GM12878 (cell line): Measurements from ENCODE around the gene PLP2. TPM values are rescaled to one million over a fixed set of nuclear protein-coding genes. Genes with fewer than 3 reads are reported as not detected.
A peak's percentile ranks its signal among the peaks of the same experiment; 100 is the strongest.
"Not testable (repeated sequence)": the region's sequence is repeated elsewhere in the genome, so short reads cannot be mapped to it uniquely, and the experiment has no call there.

Experiments used
- ATAC-seq: fragments of 200-7000 bp; cut with Tn5 transposase; 3 replicates; pipeline ENCODE4 v1.9.1; 2020; ENCODE audit warnings: mild to moderate bottlenecking, moderate library complexity
- BruUV-seq: library from RNA; stranded (reverse); fragments of 400-500 nt; replicated peaks from 2 replicates; lab custom pipeline; 2021; lab: Mats Ljungman, UMichigan
- CTCF ChIA-PET: fragments of 300-600 bp; sonication (Branson Sonifier 250); formaldehyde crosslinking; extraction: SDS; loops from one replicate; lab custom pipeline; 2021; ENCODE audit warnings: inconsistent platforms; lab: Yijun Ruan, JAX
- POLR2A ChIA-PET: fragments of 350-600 bp; formaldehyde crosslinking; extraction: SDS; loops from one replicate; lab custom pipeline; 2021; ENCODE audit warnings: inconsistent platforms; lab: Charles Lee
- RAD21 ChIA-PET: fragments of 300-600 bp; sonication (Branson Sonifier 250); formaldehyde crosslinking; loops from one replicate; lab custom pipeline; 2023; ENCODE audit warnings: antibody characterized with exemption; ENCODE audit not compliant: unreplicated experiment; lab: Charles Lee
- SMC1A ChIA-PET: fragments of 300-600 bp; sonication (Branson Sonifier 250); formaldehyde crosslinking; loops from one replicate; lab custom pipeline; 2023; ENCODE audit not compliant: unreplicated experiment, uncharacterized antibody; lab: Charles Lee
- DNase-seq: peaks from one replicate; pipeline ENCODE4 v3.0.0-alpha.2; 2011; ENCODE audit warnings: low read depth, low spot score
- FAIRE-seq: peaks from 3 replicates; lab custom pipeline; 2011; peaks lifted over from hg19 to GRCh38; lab: Jason Lieb, UNC
- H2AFZ ChIP-seq: 2 replicates; pipeline ENCODE4 v1.6.0; 2011; ENCODE audit warnings: low read depth, low read length, control low read depth; ENCODE audit not compliant: control insufficient read depth
- H3K27ac ChIP-seq: 2 replicates; pipeline ENCODE4 v1.5.1; 2011; ENCODE audit warnings: control low read depth; ENCODE audit not compliant: control insufficient read depth, insufficient read depth
- H3K27me3 ChIP-seq, 2 experiments: replicated peaks in 1 of 2; 2 replicates each; pipeline versions ENCODE4 v1.6.0 to v1.6.1; 2011; ENCODE audit warnings: low read length in 1 of 2; ENCODE audit not compliant: control insufficient read depth in 2 of 2, insufficient read depth in 2 of 2
- H3K36me3 ChIP-seq, 2 experiments: 2 replicates each; pipeline ENCODE4 v1.5.1; 2011; ENCODE audit warnings: low read length in 1 of 2; ENCODE audit not compliant: control insufficient read depth in 2 of 2, insufficient read depth in 2 of 2
- H3K4me1 ChIP-seq: 2 replicates; pipeline ENCODE4 v1.6.1; 2011; ENCODE audit warnings: mild to moderate bottlenecking, low read length, moderate library complexity, mixed read lengths; ENCODE audit not compliant: control insufficient read depth, insufficient read depth
- H3K4me2 ChIP-seq: 2 replicates; pipeline ENCODE4 v1.6.0; 2011; ENCODE audit warnings: control low read depth; ENCODE audit not compliant: control insufficient read depth, insufficient read depth
- H3K4me3 ChIP-seq: fragments of 200-600 bp; sonication (generic); 2 replicates; pipeline ENCODE4 v1.5.1; 2016
- H3K79me2 ChIP-seq: 2 replicates; pipeline ENCODE4 v1.6.0; 2011; ENCODE audit warnings: low read length; ENCODE audit not compliant: control insufficient read depth, insufficient read depth
- H3K9ac ChIP-seq: 2 replicates; pipeline ENCODE4 v1.8.0; 2011; ENCODE audit warnings: low read length, control low read depth, mixed read lengths; ENCODE audit not compliant: control insufficient read depth, insufficient read depth
- H3K9me3 ChIP-seq: replicated peaks from 3 replicates; pipeline ENCODE4 v1.5.1; 2011; ENCODE audit warnings: mild to moderate bottlenecking, low read length; ENCODE audit not compliant: control insufficient read depth, insufficient read depth
- H4K20me1 ChIP-seq: 2 replicates; pipeline ENCODE4 v1.6.0; 2011; ENCODE audit not compliant: control insufficient read depth, insufficient read depth
- CREB1 ChIP-seq: IDR thresholded peaks from 2 replicates; pipeline ENCODE4 v1.6.1; 2012; ENCODE audit warnings: low read depth, mild to moderate bottlenecking, inconsistent platforms
- NBN ChIP-seq: fragments of 450-650 bp; IDR thresholded peaks from 2 replicates; pipeline ENCODE4 v1.6.1; 2016
- WGBS: methylation state at CpG from one replicate; pipeline ENCODE4 v1.1.6; 2016; ENCODE audit warnings: low lambda C conversion rate; ENCODE audit not compliant: insufficient replicate concordance, insufficient coverage; ENCODE audit errors: missing lambda C conversion rate; 5-methylcytosine and 5-hydroxymethylcytosine counted together
- in situ Hi-C: fragments of 300-500 bp; cut with MboI; formaldehyde crosslinking; loops from 9 replicates; pipeline ENCODE4 v1.14.3; 2018; ENCODE audit warnings: mixed read lengths
- intact Hi-C: fragments of 100-400 bp; cut with micrococcal nuclease; formaldehyde crosslinking; loops from one replicate; pipeline ENCODE4 v1.14.2; 2022; ENCODE audit not compliant: unreplicated experiment
- polyA plus RNA-seq, 11 experiments: library from polyadenylated mRNA; depleted of rRNA in 4 of 11; unstranded in 6 of 11; stranded (reverse) in 5 of 11; fragments of >200 nt; fragmentation: Nextera tagmentation in 4 of 11; fragmentation: Illumina TruSeq in 1 of 11; extraction: Ambion mirVana in 4 of 11; extraction: Trizol in 1 of 11; gene quantifications; 1 replicate in 1 of 11; 2 replicates in 10 of 11; pipeline versions ENCODE4 v1.2.1 to v1.2.3, GENCODE V29; 2011 to 2016; ENCODE audit warnings: inconsistent platforms in 2 of 11, missing spikeins in 2 of 11, low read depth in 1 of 11
- total RNA-seq, 4 experiments: library from RNA; depleted of rRNA in 3 of 4; stranded (reverse); fragments of >200 nt in 3 of 4; fragmentation: Illumina TruSeq in 1 of 4; extraction: Trizol in 1 of 4; gene quantifications; 2 replicates each; pipeline versions ENCODE4 v1.2.1 to v1.2.3, GENCODE V29; 2013 to 2021
- TF ChIP-seq, protein P1 (sequence below): fragments of 450-650 bp; IDR thresholded peaks from 2 replicates; pipeline ENCODE4 v1.6.1; 2016; ENCODE audit warnings: mild to moderate bottlenecking, moderate library complexity, borderline replicate concordance

PLP2 gene
- total and polyA plus RNA-seq, 10 of the 15 experiments (the other 5 are each of a cell fraction or from before 2014, with no cell fraction given), result 56.6 to 177 (median 99.3) TPM

DNA sequence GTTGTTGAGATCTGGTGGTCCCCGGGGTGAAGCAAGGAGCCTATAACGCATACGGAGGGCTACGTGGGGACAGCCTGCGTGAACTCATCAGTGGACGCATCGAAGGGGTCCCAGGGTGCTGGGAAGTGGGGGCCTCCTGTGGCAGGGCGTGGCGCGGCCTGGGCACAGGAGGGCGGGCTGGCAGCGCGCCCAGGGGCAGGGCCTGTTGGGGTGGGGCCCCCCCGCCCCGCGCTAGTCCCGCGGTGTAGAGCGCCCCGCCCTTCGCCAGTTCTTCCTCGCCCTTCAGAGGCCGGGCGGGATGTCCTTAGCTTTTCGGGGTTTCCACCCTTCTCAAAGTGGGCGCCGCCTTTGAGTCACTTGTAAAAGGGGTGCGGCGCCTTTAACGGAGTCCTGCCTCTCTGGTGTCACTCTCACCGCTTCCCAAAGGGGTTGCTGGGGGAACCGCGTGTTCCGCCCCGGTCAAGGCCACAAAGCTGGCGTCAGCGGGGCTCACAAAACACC is 632 bp downstream of the PLP2 start (continued):
- TF ChIP-seq, protein P1, sequence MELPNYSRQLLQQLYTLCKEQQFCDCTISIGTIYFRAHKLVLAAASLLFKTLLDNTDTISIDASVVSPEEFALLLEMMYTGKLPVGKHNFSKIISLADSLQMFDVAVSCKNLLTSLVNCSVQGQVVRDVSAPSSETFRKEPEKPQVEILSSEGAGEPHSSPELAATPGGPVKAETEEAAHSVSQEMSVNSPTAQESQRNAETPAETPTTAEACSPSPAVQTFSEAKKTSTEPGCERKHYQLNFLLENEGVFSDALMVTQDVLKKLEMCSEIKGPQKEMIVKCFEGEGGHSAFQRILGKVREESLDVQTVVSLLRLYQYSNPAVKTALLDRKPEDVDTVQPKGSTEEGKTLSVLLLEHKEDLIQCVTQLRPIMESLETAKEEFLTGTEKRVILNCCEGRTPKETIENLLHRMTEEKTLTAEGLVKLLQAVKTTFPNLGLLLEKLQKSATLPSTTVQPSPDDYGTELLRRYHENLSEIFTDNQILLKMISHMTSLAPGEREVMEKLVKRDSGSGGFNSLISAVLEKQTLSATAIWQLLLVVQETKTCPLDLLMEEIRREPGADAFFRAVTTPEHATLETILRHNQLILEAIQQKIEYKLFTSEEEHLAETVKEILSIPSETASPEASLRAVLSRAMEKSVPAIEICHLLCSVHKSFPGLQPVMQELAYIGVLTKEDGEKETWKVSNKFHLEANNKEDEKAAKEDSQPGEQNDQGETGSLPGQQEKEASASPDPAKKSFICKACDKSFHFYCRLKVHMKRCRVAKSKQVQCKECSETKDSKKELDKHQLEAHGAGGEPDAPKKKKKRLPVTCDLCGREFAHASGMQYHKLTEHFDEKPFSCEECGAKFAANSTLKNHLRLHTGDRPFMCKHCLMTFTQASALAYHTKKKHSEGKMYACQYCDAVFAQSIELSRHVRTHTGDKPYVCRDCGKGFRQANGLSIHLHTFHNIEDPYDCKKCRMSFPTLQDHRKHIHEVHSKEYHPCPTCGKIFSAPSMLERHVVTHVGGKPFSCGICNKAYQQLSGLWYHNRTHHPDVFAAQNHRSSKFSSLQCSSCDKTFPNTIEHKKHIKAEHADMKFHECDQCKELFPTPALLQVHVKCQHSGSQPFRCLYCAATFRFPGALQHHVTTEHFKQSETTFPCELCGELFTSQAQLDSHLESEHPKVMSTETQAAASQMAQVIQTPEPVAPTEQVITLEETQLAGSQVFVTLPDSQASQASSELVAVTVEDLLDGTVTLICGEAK, result no peak; the same call in 1 of the 2 replicates
- 0 out of 2 replicates have a peak, but pooled peaks have one; percentile 7 for TF ChIP-seq NBN
- TF ChIP-seq CREB1, result 0 out of 2 replicates have a peak, but pooled peaks have one; percentile 20

DNA sequence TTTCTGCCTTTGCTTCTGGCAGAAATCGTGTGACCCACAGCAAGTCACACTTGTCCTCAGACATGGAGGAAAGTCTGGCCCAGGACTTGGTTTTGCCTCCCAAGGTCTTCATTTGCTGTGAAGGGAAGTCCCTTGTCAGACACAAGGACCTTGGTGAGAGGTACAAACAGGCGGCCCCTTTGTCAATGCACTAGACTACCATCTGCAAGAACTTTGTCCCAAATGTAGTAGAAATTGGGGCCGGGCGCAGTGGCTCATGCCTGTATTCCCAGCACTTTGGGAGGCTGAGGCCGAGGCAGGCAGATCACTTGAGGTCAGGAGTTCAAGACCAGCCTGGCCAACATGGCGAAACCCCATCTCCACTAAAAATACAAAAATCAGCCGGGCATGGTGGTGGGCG is 1.8 kb downstream of the PLP2 start:
- 68% methylated on average over 8 of the region's 8 CpGs for WGBS
- DNase-seq, H3K27ac ChIP-seq, POLR2A ChIA-PET, H4K20me1 ChIP-seq, H2AFZ ChIP-seq, ATAC-seq, BruUV-seq, H3K27me3 ChIP-seq, H3K9me3 ChIP-seq, H3K9ac ChIP-seq, H3K79me2 ChIP-seq, FAIRE-seq, intact Hi-C loops, in situ Hi-C loops, H3K36me3 ChIP-seq, RAD21 ChIA-PET: not testable (repeated sequence)
- CTCF ChIA-PET, result interaction anchor here (1.1 to 2.4 kb wide), 2 partner anchors 17 to 19 kb away, joined by 3 to 8 read pairs; no protein-coding TSS in a partner anchor
- SMC1A ChIA-PET, result interaction anchor here (2.6 kb wide), 1 partner anchor 16 kb away, joined by 7 read pairs; no protein-coding TSS in a partner anchor
- H3K4me2 ChIP-seq, result peak overlapping the region; percentile 72; the same call in 1 of the 2 replicates
- 0 out of 2 replicates have a peak overlapping the region, but pooled peaks have one; percentile 73 for H3K4me3 ChIP-seq
- peaks cover 14% of the 10 kb centered on the region; the same call in 1 of the 2 replicates for H3K4me1 ChIP-seq
